Duodenal mucosa (tissue), 2 donors: ENCODE measurements around the gene LIMS2.

ENCODE experiments used
- H3K27ac ChIP-seq: one replicate; pipeline ENCODE4 v1.7.0; 2013; ENCODE audit warnings: low read depth, low read length
- H3K27me3 ChIP-seq, 2 donors: one replicate each; pipeline ENCODE4 v1.7.0; 2013; ENCODE audit warnings: low read length in 2 of 2, control low read depth in 1 of 2; ENCODE audit not compliant: insufficient read depth in 2 of 2, control insufficient read depth in 1 of 2
- H3K36me3 ChIP-seq, 2 donors: one replicate each; pipeline ENCODE4 v1.7.0; 2013; ENCODE audit warnings: low read length in 2 of 2, control low read depth in 1 of 2; ENCODE audit not compliant: insufficient read depth in 2 of 2, control insufficient read depth in 1 of 2
- H3K4me1 ChIP-seq, 2 donors: one replicate each; pipeline ENCODE4 v1.7.0; 2013; ENCODE audit warnings: low read length in 2 of 2, control low read depth in 1 of 2; ENCODE audit not compliant: insufficient read depth in 2 of 2, control insufficient read depth in 1 of 2
- H3K4me3 ChIP-seq, 2 donors: one replicate each; pipeline ENCODE4 v1.7.0; 2013; ENCODE audit warnings: low read length in 2 of 2, low read depth in 1 of 2
- H3K9ac ChIP-seq, 2 donors: one replicate each; pipeline ENCODE4 v1.7.0; 2013; ENCODE audit warnings: low read length in 2 of 2, low read depth in 1 of 2
- H3K9me3 ChIP-seq, 2 donors: one replicate each; pipeline ENCODE4 v1.7.0; 2013; ENCODE audit warnings: low read length in 2 of 2, control low read depth in 1 of 2; ENCODE audit not compliant: control insufficient read depth in 1 of 2

The LIMS2 gene

GRCh38 chr2:127609031-127609751 is 66.1 kb downstream of the LIMS2 start:
- peaks cover 38 to 88% of the 10 kb centered on the region in 2 donors for H3K36me3 ChIP-seq
- H3K9me3 ChIP-seq = no peaks in the 10 kb centered on the region
- H3K4me1 ChIP-seq = no peaks in the 10 kb centered on the region
- H3K4me3 ChIP-seq = no peak overlapping the region
- H3K9ac ChIP-seq = no peak overlapping the region
- H3K27ac ChIP-seq = no peak overlapping the region
- H3K27me3 ChIP-seq = no peaks in the 10 kb centered on the region

DNA sequence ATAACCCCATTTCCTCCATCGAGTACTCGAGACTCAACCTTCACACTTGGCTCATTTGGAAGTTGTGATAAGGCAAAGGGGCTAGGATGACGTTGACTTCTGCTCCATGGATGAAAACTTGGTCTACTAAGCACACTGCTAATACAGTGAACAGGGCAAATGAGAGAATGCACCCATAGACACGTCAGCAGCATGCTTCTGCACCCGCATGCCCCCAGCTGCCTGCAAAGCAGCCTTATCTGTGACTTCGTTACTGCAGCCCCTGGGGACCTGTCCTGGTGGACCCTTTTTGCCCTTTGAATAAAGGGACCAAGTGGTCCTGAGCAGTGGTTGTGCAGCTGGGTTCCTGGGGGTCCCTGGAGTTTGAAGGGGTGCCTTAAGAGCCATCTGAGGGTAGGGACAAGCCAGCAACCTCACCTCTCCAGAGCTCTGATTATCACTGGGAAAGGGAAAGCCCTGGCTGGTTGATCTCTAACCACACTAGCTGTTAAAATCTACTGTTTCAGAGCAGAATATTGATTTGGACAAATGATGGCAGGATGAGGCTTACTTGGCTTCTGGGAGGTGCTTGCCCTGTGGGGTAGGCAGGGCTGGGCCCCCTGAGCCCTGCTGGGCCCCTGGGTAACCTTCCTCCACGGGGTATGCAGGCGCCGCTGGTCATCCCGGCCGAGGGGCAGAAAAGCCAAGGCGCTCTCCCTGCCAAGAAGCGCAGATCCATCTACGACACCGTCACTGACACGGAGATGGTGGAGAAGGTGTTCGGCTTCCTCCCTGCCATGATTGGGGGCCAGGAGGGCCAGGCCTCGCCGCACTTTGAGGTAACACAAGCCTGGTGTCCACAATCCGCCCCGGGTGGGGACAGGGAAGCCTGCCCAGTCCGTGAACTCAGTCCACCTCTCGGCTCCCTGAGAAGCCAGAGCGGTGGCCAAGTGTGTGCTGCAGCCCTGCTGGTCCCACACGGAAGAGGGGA is 67.0 kb downstream of the LIMS2 start:
- Histone ChIP-seq H3K27ac (no peak overlapping the region), H3K36me3 (peaks cover 35 to 86% of the 10 kb centered on the region in 2 donors), H3K27me3 (no peaks in the 10 kb centered on the region), H3K4me1 (no peaks in the 10 kb centered on the region), H3K9me3 (no peaks in the 10 kb centered on the region), H3K9ac (no peak overlapping the region), H3K4me3 (no peak overlapping the region)

GRCh38 chr2:127607399-127607908 is 67.9 kb downstream of the LIMS2 start:
- H3K27me3 ChIP-seq = no peaks in the 10 kb centered on the region
- no peaks in the 10 kb centered on the region for H3K9me3 ChIP-seq
- no peak overlapping the region for H3K9ac ChIP-seq
- no peak overlapping the region for H3K27ac ChIP-seq
- H3K36me3 ChIP-seq = peaks cover 30 to 82% of the 10 kb centered on the region in 2 donors
- no peaks in the 10 kb centered on the region for H3K4me1 ChIP-seq
- H3K4me3 ChIP-seq = no peak overlapping the region

DNA sequence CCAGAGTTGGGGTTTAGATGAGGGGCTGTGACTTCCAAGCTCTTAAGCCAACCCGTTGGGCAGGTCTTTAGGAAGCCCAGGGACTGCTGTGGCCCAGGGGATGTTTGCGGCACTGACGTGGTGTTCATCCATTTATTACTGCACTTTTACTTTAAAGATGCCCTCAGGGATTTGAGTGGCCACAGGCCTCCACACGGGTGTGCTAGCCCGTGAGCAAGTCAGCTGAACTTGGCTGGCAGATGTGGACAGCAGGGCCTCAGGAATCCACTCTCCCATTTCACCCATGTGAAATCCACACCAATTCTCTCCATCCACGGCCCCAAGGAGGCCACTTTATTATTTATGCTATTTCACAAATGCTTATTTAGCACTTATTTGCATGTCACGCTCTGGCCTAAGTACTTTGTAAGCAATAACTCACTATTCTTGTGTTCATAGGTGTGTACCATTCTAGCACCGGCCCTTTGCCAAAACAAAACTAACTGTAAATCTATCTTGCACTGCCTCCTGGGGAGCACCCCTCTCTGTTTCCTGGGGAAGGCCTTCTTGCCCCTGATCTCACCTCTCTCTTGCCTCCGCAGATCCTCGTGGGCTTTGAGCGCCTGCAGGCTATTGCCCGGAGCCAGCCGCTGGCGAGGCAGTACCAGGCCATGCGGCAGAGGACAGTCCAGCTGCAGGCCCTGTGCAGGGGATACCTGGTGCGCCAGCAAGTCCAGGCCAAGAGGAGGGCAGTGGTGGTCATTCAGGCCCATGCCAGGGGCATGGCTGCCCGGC is 68.5 kb downstream of the LIMS2 start:
- H3K27me3 ChIP-seq = no peaks in the 10 kb centered on the region
- no peak overlapping the region for H3K9ac ChIP-seq
- H3K4me1 ChIP-seq = no peaks in the 10 kb centered on the region
- H3K4me3 ChIP-seq = no peak overlapping the region
- H3K9me3 ChIP-seq = no peaks in the 10 kb centered on the region
- no peak overlapping the region for H3K27ac ChIP-seq
- H3K36me3 ChIP-seq = peaks cover 28 to 80% of the 10 kb centered on the region in 2 donors

DNA sequence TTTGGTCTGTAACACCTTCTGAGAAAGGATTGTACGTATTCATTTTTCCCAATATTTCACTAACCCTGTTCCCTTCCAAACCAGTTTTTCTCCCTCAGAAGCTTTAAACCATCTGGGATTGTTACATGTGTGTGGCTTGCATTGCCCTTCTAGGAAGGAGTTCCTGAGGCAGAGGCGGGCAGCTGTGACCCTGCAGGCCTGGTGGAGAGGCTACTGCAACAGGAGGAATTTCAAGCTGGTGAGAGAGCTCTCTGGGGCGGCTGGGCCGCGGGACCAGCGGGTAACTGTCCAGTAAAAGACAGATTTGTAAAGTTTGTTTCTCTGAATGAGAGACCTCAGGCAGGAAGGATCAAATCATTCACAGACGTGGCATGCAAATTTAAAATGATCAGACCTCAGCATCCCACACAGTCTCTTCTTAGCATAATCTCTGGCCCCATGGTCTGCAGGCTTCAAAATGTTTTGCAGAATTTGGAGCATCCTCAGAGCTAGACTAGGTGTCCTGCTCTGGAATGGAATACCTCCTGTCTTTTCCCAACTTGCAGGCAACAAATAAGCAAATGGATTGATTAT is 69.6 kb downstream of the LIMS2 start:
- H3K9ac ChIP-seq = no peak overlapping the region
- no peak overlapping the region for H3K4me3 ChIP-seq
- H3K36me3 ChIP-seq = peaks cover 31 to 70% of the 10 kb centered on the region in 2 donors
- no peak overlapping the region for H3K27ac ChIP-seq
- H3K27me3 ChIP-seq = no peaks in the 10 kb centered on the region
- H3K4me1 ChIP-seq = no peaks in the 10 kb centered on the region
- no peaks in the 10 kb centered on the region for H3K9me3 ChIP-seq

DNA sequence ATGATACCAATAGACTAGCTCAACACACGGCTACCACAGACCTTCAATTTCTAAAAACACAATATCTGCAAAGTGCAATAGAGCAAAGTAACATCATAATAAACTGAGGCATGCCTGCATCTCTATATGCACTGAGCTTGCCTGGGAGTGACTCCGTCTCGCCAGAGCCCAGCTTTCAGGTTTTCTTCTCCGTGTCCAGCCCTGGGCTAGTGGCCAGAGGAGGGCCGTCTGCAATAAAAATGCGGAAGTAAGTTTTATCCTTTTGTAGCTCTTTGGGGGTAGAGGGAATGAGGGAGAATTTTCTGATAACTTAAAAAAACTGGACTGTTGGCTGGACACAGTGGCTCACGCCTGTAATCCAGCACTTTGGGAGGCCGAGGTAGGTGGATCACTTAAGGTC is 70.3 kb downstream of the LIMS2 start:
- no peaks in the 10 kb centered on the region for H3K4me1 ChIP-seq
- no peak overlapping the region for H3K4me3 ChIP-seq
- no peaks in the 10 kb centered on the region for H3K27me3 ChIP-seq
- H3K36me3 ChIP-seq = peaks cover 27 to 63% of the 10 kb centered on the region in 2 donors
- no peak overlapping the region for H3K27ac ChIP-seq
- no peak overlapping the region for H3K9ac ChIP-seq
- H3K9me3 ChIP-seq = no peaks in the 10 kb centered on the region

GRCh38 chr2:127599211-127599610 is 76.1 kb downstream of the LIMS2 start:
- Histone ChIP-seq H3K9me3 (no peaks in the 10 kb centered on the region), H3K4me3 (no peak overlapping the region), H3K27me3 (no peaks in the 10 kb centered on the region), H3K9ac (no peak overlapping the region), H3K27ac (no peak overlapping the region), H3K4me1 (no peaks in the 10 kb centered on the region), H3K36me3 (peaks cover 10 to 26% of the 10 kb centered on the region in 2 donors)

GRCh38 chr2:127598711-127599110 is 76.6 kb downstream of the LIMS2 start:
- Histone ChIP-seq H3K9ac (no peak overlapping the region), H3K27ac (no peak overlapping the region), H3K36me3 (peaks cover 10 to 28% of the 10 kb centered on the region in 2 donors), H3K4me1 (no peaks in the 10 kb centered on the region), H3K4me3 (no peak overlapping the region), H3K9me3 (no peaks in the 10 kb centered on the region), H3K27me3 (no peaks in the 10 kb centered on the region)

- H3K27me3 ChIP-seq = no peaks in the 10 kb centered on the region
- no peak overlapping the region for H3K4me3 ChIP-seq
- no peak overlapping the region for H3K27ac ChIP-seq
- peaks cover 10 to 32% of the 10 kb centered on the region in 2 donors for H3K36me3 ChIP-seq
- H3K9ac ChIP-seq = no peak overlapping the region
- no peaks in the 10 kb centered on the region for H3K9me3 ChIP-seq
- H3K4me1 ChIP-seq = no peaks in the 10 kb centered on the region
Observed at GRCh38 chr2:127597984-127598380, 77.3 kb downstream of the LIMS2 start.
